Measurements from ENCODE around the gene TBPL1. TPM values are rescaled to one million over a fixed set of nuclear protein-coding genes. Genes with fewer than 3 reads are reported as not detected.

TBPL1 gene
- total RNA-seq, 4 donors from 2014 or later, result 4.0 to 35.5 (median 6.6) TPM

GRCh38 chr6:133959667-133960368, 6.8 kb downstream of the TBPL1 start:
- Histone ChIP-seq H3K9me3 (no peaks in the 10 kb centered on the region), H3K4me1 (peaks cover 0 to 8% (median 0%) of the 10 kb centered on the region in 4 donors), H3K4me3 (no peak overlapping the region), H3K27me3 (no peaks in the 10 kb centered on the region), H3K27ac (no peak overlapping the region), H3K36me3 (no peaks in the 10 kb centered on the region)
- DNase-seq, result no peak
- no peak for TF ChIP-seq CTCF (IDR thresholded peaks at IDR 0.05)
- TF ChIP-seq POLR2A (IDR thresholded peaks at IDR 0.05), result no peak

GRCh38 chr6:133961831-133962230, 8.8 kb downstream of the TBPL1 start:
- H3K27me3 ChIP-seq, result no peaks in the 10 kb centered on the region
- TF ChIP-seq CTCF (IDR thresholded peaks at IDR 0.05), result no peak
- TF ChIP-seq POLR2A (IDR thresholded peaks at IDR 0.05), result no peak
- no peaks in the 10 kb centered on the region for H3K9me3 ChIP-seq
- H3K4me3 ChIP-seq, result no peak overlapping the region
- DNase-seq, result no peak
- peaks cover 0 to 11% (median 0%) of the 10 kb centered on the region in 4 donors for H3K4me1 ChIP-seq
- no peaks in the 10 kb centered on the region for H3K36me3 ChIP-seq
- no peak overlapping the region for H3K27ac ChIP-seq

GRCh38 chr6:133964052-133964451, 11.0 kb downstream of the TBPL1 start:
- no peaks in the 10 kb centered on the region for H3K36me3 ChIP-seq
- TF ChIP-seq CTCF (IDR thresholded peaks at IDR 0.05), result no peak
- no peak for TF ChIP-seq POLR2A (IDR thresholded peaks at IDR 0.05)
- DNase-seq, result no peak
- H3K4me3 ChIP-seq, result no peak overlapping the region
- no peaks in the 10 kb centered on the region for H3K27me3 ChIP-seq
- peaks cover 0 to 11% (median 0%) of the 10 kb centered on the region in 4 donors for H3K4me1 ChIP-seq
- H3K9me3 ChIP-seq, result no peaks in the 10 kb centered on the region
- H3K27ac ChIP-seq, result no peak overlapping the region

GRCh38 chr6:133964702-133965101, 11.7 kb downstream of the TBPL1 start:
- Histone ChIP-seq H3K9me3 (no peaks in the 10 kb centered on the region), H3K27me3 (no peaks in the 10 kb centered on the region), H3K36me3 (no peaks in the 10 kb centered on the region), H3K27ac (no peak overlapping the region), H3K4me3 (no peak overlapping the region), H3K4me1 (peaks cover 0 to 11% (median 0%) of the 10 kb centered on the region in 4 donors)
- DNase-seq, result no peak
- TF ChIP-seq CTCF (IDR thresholded peaks at IDR 0.05) (no peak), POLR2A (IDR thresholded peaks at IDR 0.05) (no peak)

- no peak for DNase-seq
- Histone ChIP-seq H3K4me3 (no peak overlapping the region), H3K27me3 (no peaks in the 10 kb centered on the region), H3K9me3 (no peaks in the 10 kb centered on the region), H3K4me1 (peaks cover 0 to 11% (median 0%) of the 10 kb centered on the region in 4 donors), H3K36me3 (no peaks in the 10 kb centered on the region), H3K27ac (no peak overlapping the region)
- TF ChIP-seq POLR2A (IDR thresholded peaks at IDR 0.05) (no peak), CTCF (IDR thresholded peaks at IDR 0.05) (no peak)
These were observed 12.9 kb downstream of the TBPL1 start for GRCh38 chr6:133965817-133966360.
